Measurements from ENCODE around the gene LGI1. TPM values are rescaled to one million over a fixed set of nuclear protein-coding genes. Genes with fewer than 3 reads are reported as not detected.
A peak's percentile ranks its signal among the peaks of the same experiment; 100 is the strongest.

The LGI1 gene
- total and polyA plus RNA-seq, 2 of the 8 experiments (the other 6 are each of a cell fraction or from before 2014, with no cell fraction given) = 0.15 TPM; not detected in 1

DNA sequence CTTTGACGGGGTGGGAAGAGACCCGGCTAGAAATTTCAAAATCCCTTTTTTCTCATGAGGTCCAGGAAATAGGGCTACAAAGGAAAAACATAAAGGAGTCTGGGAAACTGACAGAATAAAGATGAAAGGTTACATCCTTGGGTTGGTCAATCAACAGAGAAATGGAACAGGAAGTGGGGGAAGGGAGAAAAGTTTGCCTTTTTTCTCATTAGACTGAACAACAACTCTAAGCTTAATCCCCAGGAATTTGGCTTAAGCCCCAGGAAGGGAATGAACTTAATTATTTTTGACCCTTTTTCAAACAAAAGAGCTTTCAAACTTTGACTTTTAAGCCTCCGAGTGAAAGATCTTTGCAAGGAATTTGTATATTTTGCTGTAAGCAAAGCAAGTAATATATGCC lies 32.7 kb downstream of the LGI1 start:
- DNase-seq (ENCODE audit: low read depth in 1 of 2, low spot score in 2 of 2) (no peak), FAIRE-seq (no peak)
- 56% methylated on average over 3 of the region's 3 CpGs; no CpG with 5 or more reads in 1 of the 2 experiments for WGBS, 2 experiments (ENCODE audit: extremely low coverage in 1 of 2, insufficient coverage in 1 of 2, insufficient read length in 1 of 2, insufficient replicate concordance in 2 of 2, low coverage in 1 of 2, low lambda C conversion rate in 2 of 2, missing lambda C conversion rate in 1 of 2)
- Histone ChIP-seq H2BK20ac (ENCODE audit: low read length) (no peak overlapping the region), H2BK15ac (ENCODE audit: low read length) (no peak overlapping the region), H4K91ac (replicated peaks; ENCODE audit: insufficient read length, low read length) (no peak overlapping the region), H3K23ac (ENCODE audit: insufficient read length) (no peak overlapping the region), H3K36me3 (ENCODE audit: control insufficient read depth in 2 of 4, insufficient read depth in 4 of 4, low read length in 3 of 4) (no peaks in the 10 kb centered on the region), H2AK5ac (ENCODE audit: low read depth, low read length) (no peak overlapping the region), H3K27ac (ENCODE audit: low read depth, low read length) (no peak overlapping the region), H3K9ac (replicated peaks in 1 of 4; ENCODE audit: extremely low read depth in 1 of 4, low read depth in 3 of 4, low read length in 3 of 4) (no peak overlapping the region), H4K20me1 (replicated peaks in 1 of 2; ENCODE audit: control insufficient read depth in 1 of 2, insufficient read depth in 2 of 2, low read length in 2 of 2) (no peaks in the 10 kb centered on the region), H4K8ac (ENCODE audit: extremely low read depth, insufficient read depth, low read length) (no peak overlapping the region), H4K5ac (ENCODE audit: insufficient read length, low read depth, low read length) (no peak overlapping the region), H3K4me3 (ENCODE audit: extremely low read depth in 1 of 4, insufficient read depth in 2 of 4, low read depth in 3 of 4, low read length in 4 of 4) (peak overlapping the region in 1 of 4 experiments; percentile 16; a peak in 1 of 8 replicates), H2BK12ac (ENCODE audit: low read depth, low read length) (no peak overlapping the region), H2BK5ac (ENCODE audit: low read depth, low read length) (no peak overlapping the region), H3K18ac (ENCODE audit: extremely low read depth, low read length) (no peak overlapping the region), H2BK120ac (replicated peaks; ENCODE audit: low read depth, low read length) (no peak overlapping the region), H3K27me3 (replicated peaks in 1 of 4; ENCODE audit: control insufficient read depth in 3 of 4, extremely low read depth in 1 of 4, insufficient read depth in 3 of 4, low read length in 3 of 4) (no peaks in the 10 kb centered on the region), H3K79me1 (ENCODE audit: low read depth, low read length) (no peaks in the 10 kb centered on the region), H3K56ac (replicated peaks; ENCODE audit: insufficient read length, low read depth, low read length) (no peak overlapping the region), H3K79me2 (ENCODE audit: control insufficient read depth in 1 of 2, insufficient read depth in 2 of 2, low read length in 2 of 2) (no peaks in the 10 kb centered on the region), H3K4me2 (ENCODE audit: insufficient read depth in 1 of 2, low read depth in 2 of 2, low read length in 2 of 2) (peak overlapping the region in 1 of 2 experiments; percentile 0; a peak in 1 of 4 replicates), H2AFZ (ENCODE audit: low read length) (peak overlapping the region; percentile 41; the same call in 1 of the 2 replicates), H3K4ac (replicated peaks; ENCODE audit: insufficient read length, low read depth, low read length) (no peak overlapping the region), H3K9me3 (ENCODE audit: insufficient read depth in 2 of 2, low read depth in 1 of 2, low read length in 1 of 2) (no peaks in the 10 kb centered on the region), H3K23me2 (ENCODE audit: low read depth, low read length) (no peaks in the 10 kb centered on the region), H3K14ac (ENCODE audit: insufficient read length) (no peak overlapping the region), H3K4me1 (replicated peaks in 1 of 4; ENCODE audit: control insufficient read depth in 3 of 4, insufficient read depth in 4 of 4, low read length in 3 of 4) (peaks cover 0 to 11% (median 5%) of the 10 kb centered on the region in 4 experiments; a peak in 3 of 7 replicates)
- CTCF ChIA-PET (ENCODE audit: partially characterized antibody) = interaction anchor here (0.6 to 5.7 kb wide), 4 partner anchors 10 to 1997 kb away, joined by 3 to 35 read pairs (median 5); no protein-coding TSS in a partner anchor
- POLR2A ChIA-PET (ENCODE audit: partially characterized antibody) = interaction anchor here (0.8 kb wide), 1 partner anchor 39 kb away, joined by 3 read pairs; no protein-coding TSS in a partner anchor
- TF ChIP-seq TEAD4 (IDR thresholded peaks at IDR 0.05; ENCODE audit: low read depth, low read length) = 0 out of 2 replicates have a peak, but pooled peaks have one; percentile 46
- TF ChIP-seq RAD21 (IDR thresholded peaks at IDR 0.05 in 1 of 2, conservative IDR thresholded peaks at IDR 0.05 in 1 of 2; ENCODE audit: low read depth in 2 of 2, low read length in 2 of 2) = no peak
- TF ChIP-seq SIRT6 (IDR thresholded peaks at IDR 0.05; ENCODE audit: low read length) = no peak
- peak; percentile 62 to 76 for TF ChIP-seq BCL11A (IDR thresholded peaks at IDR 0.05; ENCODE audit: low read depth in 2 of 2, low read length in 2 of 2)
